ENCODE results near the gene BMPER. TPM values are rescaled to one million over a fixed set of nuclear protein-coding genes. Genes with fewer than 3 reads are reported as not detected.

Gene BMPER
- polyA plus RNA-seq, 1 donor from 2014 or later = 2.1 TPM

DNA sequence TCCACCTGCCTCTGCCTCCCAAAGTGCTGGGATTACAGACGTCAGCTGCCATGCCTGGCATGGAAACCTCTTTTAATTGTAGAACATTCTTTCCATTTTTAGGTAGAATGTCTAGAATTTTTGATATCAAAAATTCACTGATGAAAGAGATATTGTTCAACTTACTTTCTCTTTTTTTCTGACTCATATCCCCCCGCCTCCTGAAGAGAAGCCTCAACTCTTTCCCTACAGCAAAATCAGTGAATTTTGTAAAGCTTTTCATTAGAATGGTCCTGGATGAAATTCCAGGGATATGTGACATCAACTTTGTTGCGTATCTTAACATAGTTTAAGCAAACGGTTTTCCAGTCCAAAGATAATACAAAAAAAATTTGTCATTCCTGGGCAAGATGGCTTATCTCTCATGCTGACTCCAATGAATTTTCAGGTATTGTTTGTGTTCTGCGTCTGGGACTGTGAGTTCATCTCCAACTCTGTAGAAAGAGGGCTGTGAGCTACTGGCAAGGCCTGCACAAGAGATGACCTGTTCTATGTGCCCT, 256.8 kb downstream of the BMPER start:
- no peaks in the 10 kb centered on the region for H3K9me2 ChIP-seq (ENCODE audit: insufficient read depth, low read length)
- H3K9me3 ChIP-seq (ENCODE audit: low read length) = no peaks in the 10 kb centered on the region
- H2AFZ ChIP-seq (ENCODE audit: low read depth, low read length) = no peak overlapping the region
- no peak overlapping the region for H3K9ac ChIP-seq (ENCODE audit: low read length)
- H3F3A ChIP-seq (ENCODE audit: insufficient read depth, low read length, poor library complexity, severe bottlenecking) = no peaks in the 10 kb centered on the region
- no peak overlapping the region for H3K4me3 ChIP-seq (ENCODE audit: low read length)
- peak overlapping the region; percentile 28 for H3K27ac ChIP-seq (ENCODE audit: low read length)
- H3K79me2 ChIP-seq (replicated peaks; ENCODE audit: insufficient read depth, low read length) = no peaks in the 10 kb centered on the region
- H4K20me1 ChIP-seq (ENCODE audit: insufficient read depth) = no peaks in the 10 kb centered on the region
- H3K36me3 ChIP-seq (ENCODE audit: insufficient read depth, low read length) = no peaks in the 10 kb centered on the region
- no peak overlapping the region for H3K4me2 ChIP-seq (ENCODE audit: low read length)
- TF ChIP-seq EZH2 (IDR thresholded peaks at IDR 0.05; ENCODE audit: borderline replicate concordance, insufficient read depth, low read length, poor library complexity, severe bottlenecking) (no peak), POLR2AphosphoS5 (IDR thresholded peaks at IDR 0.05) (no peak), EP300 (conservative IDR thresholded peaks at IDR 0.05; ENCODE audit: poor library complexity, severe bottlenecking) (no peak), CTCF (IDR thresholded peaks at IDR 0.05; ENCODE audit: poor library complexity, severe bottlenecking) (no peak), MXI1 (conservative IDR thresholded peaks at IDR 0.05; ENCODE audit: poor library complexity, severe bottlenecking) (no peak), TAF1 (IDR thresholded peaks at IDR 0.05; ENCODE audit: low read depth) (no peak), RAD21 (conservative IDR thresholded peaks at IDR 0.05) (no peak), SMC3 (conservative IDR thresholded peaks at IDR 0.05; ENCODE audit: poor library complexity) (no peak)
- TF ChIP-seq, protein P1, sequence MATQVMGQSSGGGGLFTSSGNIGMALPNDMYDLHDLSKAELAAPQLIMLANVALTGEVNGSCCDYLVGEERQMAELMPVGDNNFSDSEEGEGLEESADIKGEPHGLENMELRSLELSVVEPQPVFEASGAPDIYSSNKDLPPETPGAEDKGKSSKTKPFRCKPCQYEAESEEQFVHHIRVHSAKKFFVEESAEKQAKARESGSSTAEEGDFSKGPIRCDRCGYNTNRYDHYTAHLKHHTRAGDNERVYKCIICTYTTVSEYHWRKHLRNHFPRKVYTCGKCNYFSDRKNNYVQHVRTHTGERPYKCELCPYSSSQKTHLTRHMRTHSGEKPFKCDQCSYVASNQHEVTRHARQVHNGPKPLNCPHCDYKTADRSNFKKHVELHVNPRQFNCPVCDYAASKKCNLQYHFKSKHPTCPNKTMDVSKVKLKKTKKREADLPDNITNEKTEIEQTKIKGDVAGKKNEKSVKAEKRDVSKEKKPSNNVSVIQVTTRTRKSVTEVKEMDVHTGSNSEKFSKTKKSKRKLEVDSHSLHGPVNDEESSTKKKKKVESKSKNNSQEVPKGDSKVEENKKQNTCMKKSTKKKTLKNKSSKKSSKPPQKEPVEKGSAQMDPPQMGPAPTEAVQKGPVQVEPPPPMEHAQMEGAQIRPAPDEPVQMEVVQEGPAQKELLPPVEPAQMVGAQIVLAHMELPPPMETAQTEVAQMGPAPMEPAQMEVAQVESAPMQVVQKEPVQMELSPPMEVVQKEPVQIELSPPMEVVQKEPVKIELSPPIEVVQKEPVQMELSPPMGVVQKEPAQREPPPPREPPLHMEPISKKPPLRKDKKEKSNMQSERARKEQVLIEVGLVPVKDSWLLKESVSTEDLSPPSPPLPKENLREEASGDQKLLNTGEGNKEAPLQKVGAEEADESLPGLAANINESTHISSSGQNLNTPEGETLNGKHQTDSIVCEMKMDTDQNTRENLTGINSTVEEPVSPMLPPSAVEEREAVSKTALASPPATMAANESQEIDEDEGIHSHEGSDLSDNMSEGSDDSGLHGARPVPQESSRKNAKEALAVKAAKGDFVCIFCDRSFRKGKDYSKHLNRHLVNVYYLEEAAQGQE (IDR thresholded peaks at IDR 0.05; ENCODE audit: borderline replicate concordance) = no peak
- no peaks in the 10 kb centered on the region for H3K27me3 ChIP-seq (ENCODE audit: insufficient read depth, low read depth, low read length)

DNA sequence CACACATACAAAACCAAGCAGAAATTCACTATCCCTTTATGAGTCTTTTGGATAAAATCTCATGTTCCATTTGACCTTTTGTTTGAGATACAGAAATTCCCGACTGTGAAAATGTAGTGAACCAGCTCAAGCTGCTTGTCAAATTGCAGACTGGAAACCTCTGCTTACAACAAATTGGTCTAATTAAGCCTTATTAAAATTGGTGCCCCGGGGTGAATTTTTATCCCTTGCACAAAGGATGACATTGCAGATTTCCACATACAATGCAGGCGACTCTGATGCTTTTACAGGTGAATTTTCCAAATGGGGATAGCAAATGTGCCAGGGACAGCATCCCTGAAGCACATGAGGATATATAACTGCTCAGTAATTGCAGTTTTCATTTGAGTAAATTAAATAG, 257.3 kb downstream of the BMPER start:
- Histone ChIP-seq H3K9me3 (ENCODE audit: low read length) (no peaks in the 10 kb centered on the region), H3K4me3 (ENCODE audit: low read length) (no peak overlapping the region), H3K27me3 (ENCODE audit: insufficient read depth, low read depth, low read length) (no peaks in the 10 kb centered on the region), H3K9ac (ENCODE audit: low read length) (no peak overlapping the region), H4K20me1 (ENCODE audit: insufficient read depth) (no peaks in the 10 kb centered on the region), H3K36me3 (ENCODE audit: insufficient read depth, low read length) (no peaks in the 10 kb centered on the region), H3F3A (ENCODE audit: insufficient read depth, low read length, poor library complexity, severe bottlenecking) (no peaks in the 10 kb centered on the region), H3K4me2 (ENCODE audit: low read length) (no peak overlapping the region), H3K79me2 (replicated peaks; ENCODE audit: insufficient read depth, low read length) (no peaks in the 10 kb centered on the region), H3K27ac (ENCODE audit: low read length) (peak overlapping the region; percentile 28), H2AFZ (ENCODE audit: low read depth, low read length) (no peak overlapping the region), H3K9me2 (ENCODE audit: insufficient read depth, low read length) (no peaks in the 10 kb centered on the region)
- TF ChIP-seq TAF1 (IDR thresholded peaks at IDR 0.05; ENCODE audit: low read depth) (no peak), CTCF (IDR thresholded peaks at IDR 0.05; ENCODE audit: poor library complexity, severe bottlenecking) (no peak), MXI1 (conservative IDR thresholded peaks at IDR 0.05; ENCODE audit: poor library complexity, severe bottlenecking) (no peak), POLR2AphosphoS5 (IDR thresholded peaks at IDR 0.05) (peak; percentile 55), EZH2 (IDR thresholded peaks at IDR 0.05; ENCODE audit: borderline replicate concordance, insufficient read depth, low read length, poor library complexity, severe bottlenecking) (no peak), RAD21 (conservative IDR thresholded peaks at IDR 0.05) (no peak)

Measured in neural cell (in vitro differentiated cells).